Ascending aorta (tissue), 2 donors: ENCODE measurements around the gene KIF20B. TPM values are rescaled to one million over a fixed set of nuclear protein-coding genes. Genes with fewer than 3 reads are reported as not detected.

Experiments used
- DNase-seq, 2 donors: peaks; one replicate each; pipeline ENCODE4 v3.0.0-alpha.2; 2019; ENCODE audit warnings: low spot score in 2 of 2
- H3K27ac ChIP-seq, 2 donors: fragments of 200-600 bp; sonication (generic); one replicate each; pipeline ENCODE4 v1.5.1; 2016 to 2017; ENCODE audit warnings: mild to moderate bottlenecking in 1 of 2
- H3K27me3 ChIP-seq: fragments of 200-600 bp; sonication (generic); one replicate; pipeline ENCODE4 v1.5.1; 2017
- H3K36me3 ChIP-seq, 2 donors: fragments of 200-600 bp; sonication (generic); one replicate each; pipeline ENCODE4 v1.5.1; 2016
- H3K4me1 ChIP-seq, 2 donors: fragments of 200-600 bp; sonication (generic); one replicate each; pipeline ENCODE4 v1.5.1; 2016 to 2017; ENCODE audit warnings: mild to moderate bottlenecking in 1 of 2
- H3K4me3 ChIP-seq, 2 donors: fragments of 200-600 bp; sonication (generic); one replicate each; pipeline ENCODE4 v1.5.1; 2016 to 2017; ENCODE audit warnings: mild to moderate bottlenecking in 1 of 2
- H3K9me3 ChIP-seq, 2 donors: fragments of 200-600 bp; sonication (generic); one replicate each; pipeline ENCODE4 v1.5.1; 2016
- intact Hi-C: fragments of 100-400 bp; cut with DNase I; formaldehyde crosslinking; loops from one replicate; pipeline ENCODE4 v1.15.1; 2023
- total RNA-seq: library from RNA; depleted of rRNA; stranded (reverse); fragments of >200 nt; gene quantifications from one replicate; pipeline ENCODE4 v1.1.0, GENCODE V29; 2016
- TF ChIP-seq, protein P1 (sequence below), 3 experiments: fragments of 200-600 bp in 2 of 3; fragments of 450-650 bp in 1 of 3; sonication (generic) in 2 of 3; IDR thresholded peaks; one replicate each; pipeline ENCODE4 v1.5.1; 2016 to 2019; ENCODE audit warnings: antibody characterized with exemption in 3 of 3, mild to moderate bottlenecking in 1 of 3, moderate library complexity in 1 of 3

KIF20B gene
- total RNA-seq, 1 donor from 2014 or later, result 2.4 TPM

DNA sequence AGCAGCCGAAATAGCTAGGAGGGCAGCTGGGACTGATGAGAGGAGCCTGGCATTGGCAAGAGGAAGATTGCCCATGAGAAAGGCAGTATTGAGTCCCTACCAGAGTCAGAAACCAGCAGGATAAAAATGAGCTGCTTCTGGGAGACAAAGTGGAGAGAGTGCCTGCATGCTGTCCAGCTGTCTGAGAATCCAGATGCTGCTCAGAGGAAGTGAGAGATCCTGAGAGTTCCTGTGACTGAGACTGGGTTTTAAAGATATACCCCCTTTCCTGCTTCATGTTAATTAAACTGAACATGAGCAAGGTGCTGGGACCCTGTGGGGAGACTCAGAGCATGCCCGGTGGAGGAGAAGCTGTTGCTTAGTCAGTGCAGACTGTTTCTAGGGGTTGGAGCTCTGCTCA lies 107.5 kb downstream of the KIF20B start:
- Histone ChIP-seq H3K9me3 (no peaks in the 10 kb centered on the region), H3K27me3 (no peaks in the 10 kb centered on the region), H3K27ac (no peak overlapping the region), H3K4me3 (no peak overlapping the region), H3K36me3 (no peaks in the 10 kb centered on the region), H3K4me1 (no peaks in the 10 kb centered on the region)
- TF ChIP-seq, protein P1, sequence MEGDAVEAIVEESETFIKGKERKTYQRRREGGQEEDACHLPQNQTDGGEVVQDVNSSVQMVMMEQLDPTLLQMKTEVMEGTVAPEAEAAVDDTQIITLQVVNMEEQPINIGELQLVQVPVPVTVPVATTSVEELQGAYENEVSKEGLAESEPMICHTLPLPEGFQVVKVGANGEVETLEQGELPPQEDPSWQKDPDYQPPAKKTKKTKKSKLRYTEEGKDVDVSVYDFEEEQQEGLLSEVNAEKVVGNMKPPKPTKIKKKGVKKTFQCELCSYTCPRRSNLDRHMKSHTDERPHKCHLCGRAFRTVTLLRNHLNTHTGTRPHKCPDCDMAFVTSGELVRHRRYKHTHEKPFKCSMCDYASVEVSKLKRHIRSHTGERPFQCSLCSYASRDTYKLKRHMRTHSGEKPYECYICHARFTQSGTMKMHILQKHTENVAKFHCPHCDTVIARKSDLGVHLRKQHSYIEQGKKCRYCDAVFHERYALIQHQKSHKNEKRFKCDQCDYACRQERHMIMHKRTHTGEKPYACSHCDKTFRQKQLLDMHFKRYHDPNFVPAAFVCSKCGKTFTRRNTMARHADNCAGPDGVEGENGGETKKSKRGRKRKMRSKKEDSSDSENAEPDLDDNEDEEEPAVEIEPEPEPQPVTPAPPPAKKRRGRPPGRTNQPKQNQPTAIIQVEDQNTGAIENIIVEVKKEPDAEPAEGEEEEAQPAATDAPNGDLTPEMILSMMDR (IDR thresholded peaks at IDR 0.05), result no peak
- no peak for DNase-seq
- intact Hi-C loops, result no loop called here

- no peaks in the 10 kb centered on the region for H3K4me1 ChIP-seq
- TF ChIP-seq, protein P1 (IDR thresholded peaks at IDR 0.05), result no peak
- H3K36me3 ChIP-seq, result no peaks in the 10 kb centered on the region
- no peaks in the 10 kb centered on the region for H3K27me3 ChIP-seq
- H3K27ac ChIP-seq, result no peak overlapping the region
- intact Hi-C loops, result no loop called here
- DNase-seq, result no peak
- H3K4me3 ChIP-seq, result no peak overlapping the region
- H3K9me3 ChIP-seq, result no peaks in the 10 kb centered on the region
Measured at GRCh38 chr10:89809766-89810165, 108.4 kb downstream of the KIF20B start.

DNA sequence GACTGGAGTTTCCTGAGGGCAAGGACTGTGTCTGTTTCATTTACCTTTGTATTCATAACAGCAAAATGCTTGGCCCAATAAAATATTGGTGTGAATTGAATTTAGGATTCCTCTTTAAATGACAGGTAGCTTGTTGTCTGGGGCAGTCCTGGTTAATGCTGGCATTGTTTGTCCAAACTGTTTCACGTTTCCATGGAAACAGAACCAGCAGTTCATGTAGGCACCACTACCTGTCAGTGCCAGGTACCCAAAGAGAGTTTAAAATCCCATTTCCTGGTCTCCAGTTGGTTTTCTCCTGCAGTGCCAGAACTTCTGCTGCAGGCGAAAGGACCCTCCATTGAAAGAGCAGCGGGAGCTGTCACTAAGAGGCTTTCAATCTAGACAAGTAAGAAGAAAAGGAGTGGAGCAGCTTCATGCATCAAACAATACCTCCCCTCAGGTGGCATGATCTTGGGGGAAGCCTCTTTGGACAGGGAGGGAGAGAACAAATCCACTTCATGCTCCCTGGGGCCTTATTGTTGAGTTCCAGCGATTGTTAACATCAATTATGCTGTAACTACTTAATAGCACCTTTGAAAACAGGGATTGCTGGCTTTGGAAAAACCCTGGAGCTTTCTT lies 109.6 kb downstream of the KIF20B start:
- Histone ChIP-seq H3K36me3 (no peaks in the 10 kb centered on the region), H3K4me3 (no peak overlapping the region), H3K4me1 (no peaks in the 10 kb centered on the region), H3K27me3 (no peaks in the 10 kb centered on the region), H3K27ac (no peak overlapping the region), H3K9me3 (no peaks in the 10 kb centered on the region)
- intact Hi-C loops, result no loop called here
- TF ChIP-seq, protein P1 (IDR thresholded peaks at IDR 0.05), result no peak
- DNase-seq, result no peak

DNA sequence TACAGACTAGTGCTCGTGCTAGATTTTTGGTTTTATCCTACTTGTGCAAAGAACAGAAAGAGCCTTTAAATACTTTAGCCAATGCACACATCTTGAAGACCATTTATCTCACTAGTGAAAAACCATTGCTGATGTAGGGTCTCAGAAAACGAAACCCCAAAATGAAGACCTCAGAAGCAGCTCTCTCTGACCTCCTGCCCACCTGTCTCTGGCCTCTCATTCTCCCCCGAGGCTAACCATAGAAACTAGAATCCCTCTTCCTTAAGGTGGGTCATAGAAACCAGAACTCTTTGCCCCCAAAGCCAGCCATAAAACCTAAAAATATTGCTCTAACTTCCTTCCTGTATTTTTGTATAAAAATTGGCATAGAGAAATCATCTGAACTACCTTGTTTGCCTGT lies 112.2 kb downstream of the KIF20B start:
- TF ChIP-seq, protein P1 (IDR thresholded peaks at IDR 0.05), result no peak
- Histone ChIP-seq H3K27me3 (no peaks in the 10 kb centered on the region), H3K36me3 (no peaks in the 10 kb centered on the region), H3K27ac (no peak overlapping the region), H3K9me3 (no peaks in the 10 kb centered on the region), H3K4me1 (no peaks in the 10 kb centered on the region), H3K4me3 (no peak overlapping the region)
- intact Hi-C loops, result no loop called here
- no peak for DNase-seq

GRCh38 chr10:89814278-89814677 lies 112.9 kb downstream of the KIF20B start:
- Histone ChIP-seq H3K27ac (no peak overlapping the region), H3K4me3 (no peak overlapping the region), H3K27me3 (no peaks in the 10 kb centered on the region), H3K36me3 (no peaks in the 10 kb centered on the region), H3K4me1 (no peaks in the 10 kb centered on the region), H3K9me3 (no peaks in the 10 kb centered on the region)
- TF ChIP-seq, protein P1 (IDR thresholded peaks at IDR 0.05), result no peak
- no peak for DNase-seq
- intact Hi-C loops, result no loop called here
